GM19467 (cell line): Measurements from ENCODE around the gene DMD.

ENCODE experiments used
- ATAC-seq: cut with Tn5 transposase; IDR thresholded peaks from one replicate; pipeline ENCODE4 v1.9.1; 2021; ENCODE audit warnings: mild to moderate bottlenecking, moderate library complexity; ENCODE audit not compliant: unreplicated experiment

The DMD gene

GRCh38 chrX:31550158-31550557 lies 1661.2 kb downstream of the DMD start:
- ATAC-seq, result no peak

- no peak for ATAC-seq
Measured at GRCh38 chrX:31547816-31548215, 1663.5 kb downstream of the DMD start.

- no peak for ATAC-seq
Measured at GRCh38 chrX:31547416-31547815, 1663.9 kb downstream of the DMD start.

- no peak for ATAC-seq
Measured at GRCh38 chrX:31546126-31546525, 1665.2 kb downstream of the DMD start.

- ATAC-seq, result no peak
Measured at GRCh38 chrX:31545726-31546125, 1665.6 kb downstream of the DMD start.

- no peak for ATAC-seq
Measured at GRCh38 chrX:31545191-31545590, 1666.2 kb downstream of the DMD start.

GRCh38 chrX:31543634-31544033 lies 1667.7 kb downstream of the DMD start:
- no peak for ATAC-seq

GRCh38 chrX:31542566-31542965 lies 1668.8 kb downstream of the DMD start:
- ATAC-seq, result no peak

GRCh38 chrX:31540313-31540712 lies 1671.0 kb downstream of the DMD start:
- ATAC-seq, result no peak

GRCh38 chrX:31527455-31528126 lies 1683.8 kb downstream of the DMD start:
- no peak for ATAC-seq

- no peak for ATAC-seq
Measured at GRCh38 chrX:31523884-31524536, 1687.3 kb downstream of the DMD start.

- no peak for ATAC-seq
Measured at GRCh38 chrX:31522760-31523159, 1688.6 kb downstream of the DMD start.

GRCh38 chrX:31521941-31522340 lies 1689.4 kb downstream of the DMD start:
- ATAC-seq, result no peak

GRCh38 chrX:31516527-31516926 lies 1694.8 kb downstream of the DMD start:
- no peak for ATAC-seq

GRCh38 chrX:31508338-31508737 lies 1703.0 kb downstream of the DMD start:
- no peak for ATAC-seq

- no peak for ATAC-seq
Measured at GRCh38 chrX:31506928-31507327, 1704.4 kb downstream of the DMD start.

- no peak for ATAC-seq
Measured at GRCh38 chrX:31506360-31506759, 1705.0 kb downstream of the DMD start.

- no peak for ATAC-seq
Measured at GRCh38 chrX:31500921-31501320, 1710.4 kb downstream of the DMD start.

GRCh38 chrX:31499109-31499508 lies 1712.2 kb downstream of the DMD start:
- ATAC-seq, result no peak

- ATAC-seq, result no peak
Measured at GRCh38 chrX:31497086-31497485, 1714.3 kb downstream of the DMD start.

- no peak for ATAC-seq
Measured at GRCh38 chrX:31487951-31488350, 1723.4 kb downstream of the DMD start.

- ATAC-seq, result no peak
Measured at GRCh38 chrX:31483336-31483735, 1728.0 kb downstream of the DMD start.

- no peak for ATAC-seq
Measured at GRCh38 chrX:31480696-31481095, 1730.7 kb downstream of the DMD start.
